SHP77 (cell line): ENCODE data around the gene CCSER1.
"Not testable (repeated sequence)": the region's sequence is repeated elsewhere in the genome, so short reads cannot be mapped to it uniquely, and the experiment has no call there.

Source experiments
- DNase-seq, 2 experiments: peaks; one replicate each; lab custom pipeline; 2025; lab: John Stamatoyannopoulos, UW

Gene CCSER1

GRCh38 chr4:90840291-90840690 lies 713.1 kb downstream of the CCSER1 start:
- DNase-seq = no peak

GRCh38 chr4:90840828-90841227 lies 713.6 kb downstream of the CCSER1 start:
- no peak for DNase-seq

GRCh38 chr4:90841676-90842075 lies 714.5 kb downstream of the CCSER1 start:
- no peak for DNase-seq

- no peak for DNase-seq
Observed at GRCh38 chr4:90842960-90843359, 715.8 kb downstream of the CCSER1 start.

- DNase-seq = no peak
Observed at GRCh38 chr4:90844241-90844640, 717.0 kb downstream of the CCSER1 start.

- DNase-seq = no peak
Observed at GRCh38 chr4:90845777-90846176, 718.6 kb downstream of the CCSER1 start.

- DNase-seq = no peak
Observed at GRCh38 chr4:90852237-90852636, 725.0 kb downstream of the CCSER1 start.

GRCh38 chr4:90855111-90855510 lies 727.9 kb downstream of the CCSER1 start:
- no peak for DNase-seq

- DNase-seq = no peak
Observed at GRCh38 chr4:90857081-90857820, 730.1 kb downstream of the CCSER1 start.

GRCh38 chr4:90875791-90876190 lies 748.6 kb downstream of the CCSER1 start:
- DNase-seq = no peak

- no peak for DNase-seq
Observed at GRCh38 chr4:90876296-90876695, 749.1 kb downstream of the CCSER1 start.

GRCh38 chr4:90883519-90883918 lies 756.3 kb downstream of the CCSER1 start:
- no peak for DNase-seq

- no peak for DNase-seq
Observed at GRCh38 chr4:90888571-90888970, 761.4 kb downstream of the CCSER1 start.

- DNase-seq = no peak
Observed at GRCh38 chr4:90889171-90889570, 762.0 kb downstream of the CCSER1 start.

- not testable (repeated sequence) for DNase-seq
Observed at GRCh38 chr4:90903413-90903812, 776.2 kb downstream of the CCSER1 start.

- no peak for DNase-seq
Observed at GRCh38 chr4:90904021-90904420, 776.8 kb downstream of the CCSER1 start.

GRCh38 chr4:90906239-90906638 lies 779.0 kb downstream of the CCSER1 start:
- DNase-seq = no peak

GRCh38 chr4:90911724-90912434 lies 784.7 kb downstream of the CCSER1 start:
- DNase-seq = not testable (repeated sequence)

- DNase-seq = no peak
Observed at GRCh38 chr4:90922174-90922573, 795.0 kb downstream of the CCSER1 start.

GRCh38 chr4:90926957-90927356 lies 799.8 kb downstream of the CCSER1 start:
- no peak for DNase-seq

- no peak for DNase-seq
Observed at GRCh38 chr4:90943311-90943710, 816.1 kb downstream of the CCSER1 start.

GRCh38 chr4:90946945-90947344 lies 819.8 kb downstream of the CCSER1 start:
- DNase-seq = no peak

- no peak for DNase-seq
Observed at GRCh38 chr4:90950385-90950841, 823.2 kb downstream of the CCSER1 start.
